Smooth muscle cell of the brain vasculature (primary cell): Measurements from ENCODE around the gene TRIM74.
"Not testable (repeated sequence)": the region's sequence is repeated elsewhere in the genome, so short reads cannot be mapped to it uniquely, and the experiment has no call there.

Source experiments
- DNase-seq: peaks from one replicate; pipeline ENCODE4 v3.0.0-alpha.2; 2012; ENCODE audit warnings: low read depth, low spot score

The TRIM74 gene

GRCh38 chr7:72968980-72969516, at the start of gene TRIM74:
Gene TRIM74 (minus strand): TSS chr7:72969466. CDS start chr7:72966157, 3,309 bp downstream.
- not testable (repeated sequence) for DNase-seq

GRCh38 chr7:73006491-73006890, 37.2 kb upstream of the TRIM74 start:
- DNase-seq: not testable (repeated sequence)

GRCh38 chr7:73005693-73006447, 36.6 kb upstream of the TRIM74 start:
- DNase-seq: not testable (repeated sequence)

- not testable (repeated sequence) for DNase-seq
These were observed 36.1 kb upstream of the TRIM74 start for GRCh38 chr7:73005356-73005692.

GRCh38 chr7:72997887-72998468, 28.7 kb upstream of the TRIM74 start:
- DNase-seq: not testable (repeated sequence)

DNA sequence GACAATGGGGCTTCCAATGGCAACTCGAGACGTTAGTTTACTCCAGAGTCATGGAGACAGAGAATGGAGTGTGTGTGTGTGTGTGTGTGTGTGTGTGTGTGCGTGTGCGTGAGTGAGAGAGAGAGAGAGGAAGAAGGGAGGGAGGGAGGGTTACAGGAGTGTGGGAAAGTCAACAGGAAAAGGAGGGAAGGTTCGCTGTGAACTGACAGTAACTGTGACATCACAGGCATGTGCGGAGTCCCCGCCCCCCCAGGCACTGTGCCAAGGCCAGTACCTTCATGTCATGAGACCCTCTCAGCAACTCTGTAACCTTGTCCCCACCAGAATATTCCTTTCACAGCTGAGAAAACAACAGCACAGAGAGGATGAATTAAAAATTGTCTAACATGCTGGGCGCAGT, 28.2 kb upstream of the TRIM74 start:
- not testable (repeated sequence) for DNase-seq

GRCh38 chr7:72995484-72995883, 26.2 kb upstream of the TRIM74 start:
- not testable (repeated sequence) for DNase-seq

- DNase-seq: not testable (repeated sequence)
These were observed 21.1 kb upstream of the TRIM74 start for GRCh38 chr7:72990146-72990913.

GRCh38 chr7:72982084-72982483, 12.8 kb upstream of the TRIM74 start:
- DNase-seq: not testable (repeated sequence)

DNA sequence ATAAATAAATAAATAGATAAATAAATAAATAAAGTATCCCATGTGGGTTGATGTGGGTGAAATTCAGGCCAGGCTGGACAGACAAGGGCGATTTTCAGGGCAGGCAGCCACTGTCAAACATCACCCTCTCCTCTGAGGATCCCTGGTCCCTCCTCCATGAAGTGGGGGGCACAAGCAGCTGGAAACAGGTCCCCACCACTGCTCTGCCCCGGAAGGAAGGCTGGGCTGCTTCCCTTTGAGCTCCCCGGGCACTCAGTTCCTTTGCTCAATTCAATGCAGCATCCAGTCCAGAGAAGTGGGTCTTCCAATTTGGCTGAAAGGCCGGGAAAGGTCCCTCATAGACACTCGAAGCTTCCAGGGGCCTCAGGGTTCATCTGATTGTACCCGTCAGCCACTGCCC, 11.1 kb upstream of the TRIM74 start:
- not testable (repeated sequence) for DNase-seq

GRCh38 chr7:72976434-72976833, 7.2 kb upstream of the TRIM74 start:
- DNase-seq: not testable (repeated sequence)

- not testable (repeated sequence) for DNase-seq
These were observed 6.5 kb upstream of the TRIM74 start for GRCh38 chr7:72975656-72976286.

DNA sequence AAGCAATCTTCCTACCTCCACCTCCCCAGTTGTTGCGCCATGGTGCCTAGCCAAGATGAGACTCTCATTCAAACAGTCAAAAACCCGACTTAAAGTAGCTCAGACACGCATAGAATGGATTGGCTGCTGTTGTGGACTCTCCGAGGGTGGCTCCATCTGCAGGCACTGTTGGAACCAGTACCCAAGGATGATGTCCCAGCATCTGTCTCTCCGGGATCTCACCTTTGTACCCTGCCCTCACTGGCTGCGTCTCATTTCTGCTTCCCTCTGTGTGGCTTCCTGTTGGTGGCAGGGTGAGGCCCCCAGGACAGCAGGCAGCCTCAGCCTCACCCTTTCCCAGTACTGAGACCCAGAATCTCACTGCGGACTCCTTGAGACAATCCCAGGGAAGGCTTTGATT, 5.5 kb upstream of the TRIM74 start:
- not testable (repeated sequence) for DNase-seq

GRCh38 chr7:72971505-72971904, 2.2 kb upstream of the TRIM74 start:
- not testable (repeated sequence) for DNase-seq

GRCh38 chr7:72969688-72970087, 422 bp upstream of the TRIM74 start:
- not testable (repeated sequence) for DNase-seq

GRCh38 chr7:72966892-72967291, 2.4 kb downstream of the TRIM74 start:
- not testable (repeated sequence) for DNase-seq

- DNase-seq: not testable (repeated sequence)
These were observed 3.9 kb downstream of the TRIM74 start for GRCh38 chr7:72965186-72965975.

DNA sequence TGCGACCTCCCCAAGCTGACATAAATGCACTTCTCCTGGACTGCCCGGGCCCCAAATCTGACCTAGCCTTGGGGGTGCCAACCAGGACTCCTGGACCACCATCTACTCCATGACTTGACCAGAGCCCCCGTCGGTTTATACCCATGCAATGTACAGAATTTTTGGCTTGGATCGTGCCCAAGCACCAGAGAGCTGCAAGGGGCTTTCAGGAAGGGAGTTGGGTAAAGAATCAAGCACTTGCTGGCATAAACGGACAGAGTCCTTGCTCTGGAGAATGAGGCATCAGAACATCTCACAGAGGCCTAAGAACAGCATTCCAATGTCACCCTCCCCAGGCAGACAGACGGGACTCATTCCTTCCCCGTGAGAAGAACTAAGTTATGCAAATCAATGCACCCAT, 6.2 kb downstream of the TRIM74 start:
- not testable (repeated sequence) for DNase-seq

DNA sequence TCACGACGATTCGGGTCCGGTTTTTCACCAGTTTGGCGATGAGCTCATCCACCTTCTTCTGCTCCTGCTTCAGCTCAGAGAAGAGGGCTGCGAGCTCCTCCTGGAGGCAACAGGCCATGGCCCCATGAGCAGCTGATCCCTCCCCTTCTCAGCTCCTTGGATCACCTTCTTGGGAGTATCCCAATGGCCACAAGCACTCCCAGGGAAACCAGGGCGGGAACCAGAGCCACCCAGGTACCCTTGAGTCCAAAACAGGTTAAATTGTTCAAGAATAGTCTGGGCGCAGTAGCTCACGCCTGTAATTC, 8.0 kb downstream of the TRIM74 start:
- DNase-seq: not testable (repeated sequence)

GRCh38 chr7:72960626-72961345, 8.5 kb downstream of the TRIM74 start:
- DNase-seq: not testable (repeated sequence)
